ENCODE measurements around the gene MAGI1.

The MAGI1 gene

DNA sequence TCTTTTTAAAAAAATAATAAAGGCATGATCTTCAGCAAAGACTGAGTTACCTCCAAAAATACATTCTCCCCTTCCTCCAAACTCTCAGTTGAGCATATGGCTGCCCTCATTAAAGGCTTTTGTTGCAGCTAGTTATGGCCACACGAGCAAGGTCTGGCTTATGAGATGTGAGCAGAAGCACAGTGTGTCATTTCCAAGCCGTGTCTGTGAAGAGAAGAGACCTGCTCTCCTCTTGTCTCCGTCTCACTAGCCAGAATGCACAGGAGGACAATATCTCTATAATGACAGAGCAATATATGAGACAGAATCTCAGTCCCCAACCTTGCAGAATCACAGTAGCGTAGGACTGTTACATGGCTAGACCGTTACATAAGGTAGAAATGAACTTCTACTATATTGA, 152.3 kb downstream of the MAGI1 start:
- Histone ChIP-seq H3K9ac (ENCODE audit: low read length) (no peak overlapping the region), H3K27me3 (ENCODE audit: low read length) (no peaks in the 10 kb centered on the region), H3K4me2 (ENCODE audit: low read depth, low read length, poor library complexity, severe bottlenecking) (no peak overlapping the region), H3K27ac (ENCODE audit: low read depth, low read length) (no peak overlapping the region), H3K9me3 (ENCODE audit: insufficient read depth, low read length) (no peaks in the 10 kb centered on the region), H2AFZ (ENCODE audit: low read depth, low read length, severe bottlenecking) (no peak overlapping the region), H3K79me2 (ENCODE audit: insufficient read depth, low read length) (no peaks in the 10 kb centered on the region), H3F3A (ENCODE audit: insufficient read depth) (no peaks in the 10 kb centered on the region), H3K36me3 (ENCODE audit: low read length) (no peaks in the 10 kb centered on the region), H3K9me2 (replicated peaks; ENCODE audit: insufficient read depth, low read length) (no peaks in the 10 kb centered on the region), H3K4me3 (ENCODE audit: insufficient read depth, low read length, poor library complexity, severe bottlenecking) (no peak overlapping the region), H4K20me1 (ENCODE audit: low read depth, low read length) (no peaks in the 10 kb centered on the region)
- TF ChIP-seq, protein P1, sequence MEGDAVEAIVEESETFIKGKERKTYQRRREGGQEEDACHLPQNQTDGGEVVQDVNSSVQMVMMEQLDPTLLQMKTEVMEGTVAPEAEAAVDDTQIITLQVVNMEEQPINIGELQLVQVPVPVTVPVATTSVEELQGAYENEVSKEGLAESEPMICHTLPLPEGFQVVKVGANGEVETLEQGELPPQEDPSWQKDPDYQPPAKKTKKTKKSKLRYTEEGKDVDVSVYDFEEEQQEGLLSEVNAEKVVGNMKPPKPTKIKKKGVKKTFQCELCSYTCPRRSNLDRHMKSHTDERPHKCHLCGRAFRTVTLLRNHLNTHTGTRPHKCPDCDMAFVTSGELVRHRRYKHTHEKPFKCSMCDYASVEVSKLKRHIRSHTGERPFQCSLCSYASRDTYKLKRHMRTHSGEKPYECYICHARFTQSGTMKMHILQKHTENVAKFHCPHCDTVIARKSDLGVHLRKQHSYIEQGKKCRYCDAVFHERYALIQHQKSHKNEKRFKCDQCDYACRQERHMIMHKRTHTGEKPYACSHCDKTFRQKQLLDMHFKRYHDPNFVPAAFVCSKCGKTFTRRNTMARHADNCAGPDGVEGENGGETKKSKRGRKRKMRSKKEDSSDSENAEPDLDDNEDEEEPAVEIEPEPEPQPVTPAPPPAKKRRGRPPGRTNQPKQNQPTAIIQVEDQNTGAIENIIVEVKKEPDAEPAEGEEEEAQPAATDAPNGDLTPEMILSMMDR (IDR thresholded peaks at IDR 0.05; ENCODE audit: insufficient read depth, low read length, poor library complexity, severe bottlenecking), result no peak
- TF ChIP-seq EZH2phosphoT487 (conservative IDR thresholded peaks at IDR 0.05; ENCODE audit: low read length), result no peak

DNA sequence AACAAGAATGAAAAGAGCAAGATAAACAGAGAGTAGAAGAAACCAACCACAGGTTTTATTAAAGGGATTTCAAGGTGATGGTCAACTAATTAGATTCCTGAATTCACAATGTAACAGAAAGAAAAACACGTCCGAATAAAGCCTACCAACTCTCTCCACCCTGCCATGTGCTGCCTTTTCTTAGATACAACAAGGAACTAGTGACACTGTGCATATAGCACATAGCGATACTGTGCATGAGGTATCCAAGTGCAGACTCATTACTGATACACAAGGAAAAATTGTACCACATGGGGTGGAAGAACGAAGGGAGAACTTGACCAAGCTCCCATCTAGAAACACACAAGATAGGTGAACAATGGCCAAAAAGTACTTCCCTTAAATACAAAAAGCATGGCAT, 154.6 kb downstream of the MAGI1 start:
- no peak overlapping the region for H2AFZ ChIP-seq (ENCODE audit: low read depth, low read length, severe bottlenecking)
- no peak overlapping the region for H3K4me2 ChIP-seq (ENCODE audit: low read depth, low read length, poor library complexity, severe bottlenecking)
- no peaks in the 10 kb centered on the region for H3K79me2 ChIP-seq (ENCODE audit: insufficient read depth, low read length)
- no peaks in the 10 kb centered on the region for H3K9me2 ChIP-seq (replicated peaks; ENCODE audit: insufficient read depth, low read length)
- no peaks in the 10 kb centered on the region for H3F3A ChIP-seq (ENCODE audit: insufficient read depth)
- no peaks in the 10 kb centered on the region for H3K9me3 ChIP-seq (ENCODE audit: insufficient read depth, low read length)
- TF ChIP-seq, protein P1 (IDR thresholded peaks at IDR 0.05; ENCODE audit: insufficient read depth, low read length, poor library complexity, severe bottlenecking), result no peak
- no peak for TF ChIP-seq EZH2phosphoT487 (conservative IDR thresholded peaks at IDR 0.05; ENCODE audit: low read length)
- H3K27ac ChIP-seq (ENCODE audit: low read depth, low read length), result no peak overlapping the region
- no peaks in the 10 kb centered on the region for H3K27me3 ChIP-seq (ENCODE audit: low read length)
- H3K36me3 ChIP-seq (ENCODE audit: low read length), result no peaks in the 10 kb centered on the region
- no peak overlapping the region for H3K4me3 ChIP-seq (ENCODE audit: insufficient read depth, low read length, poor library complexity, severe bottlenecking)
- H4K20me1 ChIP-seq (ENCODE audit: low read depth, low read length), result no peaks in the 10 kb centered on the region
- no peak overlapping the region for H3K9ac ChIP-seq (ENCODE audit: low read length)

DNA sequence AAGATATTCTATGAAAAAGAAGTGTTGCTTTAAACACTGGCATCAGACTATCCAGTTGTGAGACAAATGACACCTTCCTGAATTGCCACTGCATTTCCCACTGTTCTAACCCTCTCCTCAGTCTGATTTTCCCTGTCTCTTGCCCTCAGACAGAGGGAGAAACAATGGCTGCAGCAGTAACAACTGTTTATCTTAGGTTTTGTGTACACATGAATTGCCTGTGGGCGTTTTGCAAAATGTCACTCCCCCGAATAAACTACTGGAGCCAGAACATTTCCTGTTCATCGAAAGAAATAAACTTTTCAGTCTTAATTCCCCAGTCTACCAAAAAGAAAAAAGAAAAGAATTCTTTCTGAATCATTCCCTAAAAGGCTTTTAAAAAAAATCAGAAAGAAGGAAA, 155.1 kb downstream of the MAGI1 start:
- Histone ChIP-seq H3K27me3 (ENCODE audit: low read length) (no peaks in the 10 kb centered on the region), H3K27ac (ENCODE audit: low read depth, low read length) (no peak overlapping the region), H3K4me3 (ENCODE audit: insufficient read depth, low read length, poor library complexity, severe bottlenecking) (no peak overlapping the region), H3K36me3 (ENCODE audit: low read length) (no peaks in the 10 kb centered on the region), H3F3A (ENCODE audit: insufficient read depth) (no peaks in the 10 kb centered on the region), H3K9me2 (replicated peaks; ENCODE audit: insufficient read depth, low read length) (no peaks in the 10 kb centered on the region), H3K79me2 (ENCODE audit: insufficient read depth, low read length) (no peaks in the 10 kb centered on the region), H4K20me1 (ENCODE audit: low read depth, low read length) (no peaks in the 10 kb centered on the region), H3K9ac (ENCODE audit: low read length) (no peak overlapping the region), H2AFZ (ENCODE audit: low read depth, low read length, severe bottlenecking) (no peak overlapping the region), H3K9me3 (ENCODE audit: insufficient read depth, low read length) (no peaks in the 10 kb centered on the region), H3K4me2 (ENCODE audit: low read depth, low read length, poor library complexity, severe bottlenecking) (no peak overlapping the region)
- TF ChIP-seq, protein P1 (IDR thresholded peaks at IDR 0.05; ENCODE audit: insufficient read depth, low read length, poor library complexity, severe bottlenecking), result no peak
- TF ChIP-seq EZH2phosphoT487 (conservative IDR thresholded peaks at IDR 0.05; ENCODE audit: low read length), result no peak
